Measurements from ENCODE around the gene PARD3. TPM values are rescaled to one million over a fixed set of nuclear protein-coding genes. Genes with fewer than 3 reads are reported as not detected.

Gene PARD3
- total RNA-seq, 1 donor from 2014 or later, result 58.7 TPM

GRCh38 chr10:34292675-34293074 is 522.4 kb downstream of the PARD3 start:
- H3K4me3 ChIP-seq, result no peak overlapping the region
- H3K4me3 Mint-ChIP-seq, result no peak overlapping the region
- H3K9me3 Mint-ChIP-seq, result no peaks in the 10 kb centered on the region

DNA sequence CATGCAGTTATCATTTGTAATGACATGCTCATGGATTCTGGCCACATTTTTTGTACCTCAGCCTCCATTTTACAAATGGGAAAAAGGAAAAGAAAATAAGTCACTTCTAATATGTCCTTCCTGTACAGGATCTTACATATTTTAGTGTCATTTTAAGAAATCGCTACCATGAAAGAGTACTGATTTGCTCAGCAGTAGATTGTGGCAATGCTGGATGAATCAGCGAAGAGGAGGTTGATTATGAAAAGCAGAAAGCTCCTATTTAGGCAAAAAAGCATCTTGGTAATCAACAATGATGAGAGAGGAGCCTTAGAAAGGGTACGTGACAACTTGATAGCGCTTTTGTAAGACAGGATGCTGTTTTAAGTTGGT is 522.9 kb downstream of the PARD3 start:
- H3K27me3 Mint-ChIP-seq (ENCODE audit: insufficient read depth, low read depth), result peaks cover 2% of the 10 kb centered on the region
- Histone ChIP-seq H3K27ac (no peak overlapping the region), H3K4me2 (no peak overlapping the region)

More at GRCh38 chr10:34292675-34293074, 522.4 kb downstream of the PARD3 start:
- no peaks in the 10 kb centered on the region for H3K79me2 ChIP-seq (ENCODE audit: low read depth)
- no peaks in the 10 kb centered on the region for H3K27me3 ChIP-seq
- H3K9ac ChIP-seq, result no peak overlapping the region
- H4K20me1 ChIP-seq (ENCODE audit: low read depth), result no peaks in the 10 kb centered on the region
- H3K4me1 ChIP-seq, result no peaks in the 10 kb centered on the region
- no peak for TF ChIP-seq EZH2phosphoT487 (IDR thresholded peaks at IDR 0.05)
- DNase-seq (ENCODE audit: low spot score), result no peak
- Mint-ChIP-seq H3K27ac (no peak overlapping the region), H3K4me1 (peaks cover 30% of the 10 kb centered on the region), H3K27me3 (ENCODE audit: insufficient read depth, low read depth) (peaks cover 5% of the 10 kb centered on the region), H3K36me3 (peaks cover 11% of the 10 kb centered on the region)
- H3K27ac ChIP-seq, result no peak overlapping the region
- H3F3A ChIP-seq (ENCODE audit: low read depth), result no peaks in the 10 kb centered on the region
- no peaks in the 10 kb centered on the region for H3K9me3 ChIP-seq (ENCODE audit: low read depth)
- no peak overlapping the region for H2AFZ ChIP-seq (replicated peaks)
- H3K4me2 ChIP-seq, result no peak overlapping the region
- no peaks in the 10 kb centered on the region for H3K36me3 ChIP-seq

GRCh38 chr10:34291466-34292193 is 523.5 kb downstream of the PARD3 start:
- Mint-ChIP-seq H3K4me3 (no peak overlapping the region), H3K27me3 (ENCODE audit: insufficient read depth, low read depth) (peaks cover 2% of the 10 kb centered on the region), H3K9me3 (no peaks in the 10 kb centered on the region), H3K36me3 (peaks cover 16% of the 10 kb centered on the region), H3K4me1 (peaks cover 30% of the 10 kb centered on the region), H3K27ac (no peak overlapping the region)
- Histone ChIP-seq H3K4me1 (no peaks in the 10 kb centered on the region), H3K9ac (no peak overlapping the region), H3K4me3 (no peak overlapping the region), H4K20me1 (ENCODE audit: low read depth) (no peaks in the 10 kb centered on the region), H3K79me2 (ENCODE audit: low read depth) (no peaks in the 10 kb centered on the region), H3K27me3 (no peaks in the 10 kb centered on the region), H3K36me3 (no peaks in the 10 kb centered on the region), H3K4me2 (no peak overlapping the region), H3K9me3 (ENCODE audit: low read depth) (no peaks in the 10 kb centered on the region), H2AFZ (replicated peaks) (no peak overlapping the region), H3K27ac (no peak overlapping the region), H3F3A (ENCODE audit: low read depth) (no peaks in the 10 kb centered on the region)
- DNase-seq (ENCODE audit: low spot score), result no peak
- TF ChIP-seq, protein P1, sequence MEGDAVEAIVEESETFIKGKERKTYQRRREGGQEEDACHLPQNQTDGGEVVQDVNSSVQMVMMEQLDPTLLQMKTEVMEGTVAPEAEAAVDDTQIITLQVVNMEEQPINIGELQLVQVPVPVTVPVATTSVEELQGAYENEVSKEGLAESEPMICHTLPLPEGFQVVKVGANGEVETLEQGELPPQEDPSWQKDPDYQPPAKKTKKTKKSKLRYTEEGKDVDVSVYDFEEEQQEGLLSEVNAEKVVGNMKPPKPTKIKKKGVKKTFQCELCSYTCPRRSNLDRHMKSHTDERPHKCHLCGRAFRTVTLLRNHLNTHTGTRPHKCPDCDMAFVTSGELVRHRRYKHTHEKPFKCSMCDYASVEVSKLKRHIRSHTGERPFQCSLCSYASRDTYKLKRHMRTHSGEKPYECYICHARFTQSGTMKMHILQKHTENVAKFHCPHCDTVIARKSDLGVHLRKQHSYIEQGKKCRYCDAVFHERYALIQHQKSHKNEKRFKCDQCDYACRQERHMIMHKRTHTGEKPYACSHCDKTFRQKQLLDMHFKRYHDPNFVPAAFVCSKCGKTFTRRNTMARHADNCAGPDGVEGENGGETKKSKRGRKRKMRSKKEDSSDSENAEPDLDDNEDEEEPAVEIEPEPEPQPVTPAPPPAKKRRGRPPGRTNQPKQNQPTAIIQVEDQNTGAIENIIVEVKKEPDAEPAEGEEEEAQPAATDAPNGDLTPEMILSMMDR (IDR thresholded peaks at IDR 0.05), result no peak
- TF ChIP-seq EZH2 (IDR thresholded peaks at IDR 0.05), result no peak

More for the DNA sequence above, 522.9 kb downstream of the PARD3 start:
- DNase-seq (ENCODE audit: low spot score), result no peak
- H3K9me3 Mint-ChIP-seq, result no peaks in the 10 kb centered on the region
- no peaks in the 10 kb centered on the region for H3K4me1 ChIP-seq
- no peaks in the 10 kb centered on the region for H3K27me3 ChIP-seq
- no peak overlapping the region for H3K4me3 ChIP-seq
- H2AFZ ChIP-seq (replicated peaks), result no peak overlapping the region
- peaks cover 30% of the 10 kb centered on the region for H3K4me1 Mint-ChIP-seq
- H3K4me3 Mint-ChIP-seq, result no peak overlapping the region
- no peak overlapping the region for H3K9ac ChIP-seq
- no peaks in the 10 kb centered on the region for H3K9me3 ChIP-seq (ENCODE audit: low read depth)
- TF ChIP-seq, protein P1 (IDR thresholded peaks at IDR 0.05), result no peak
- TF ChIP-seq EZH2 (IDR thresholded peaks at IDR 0.05) (no peak), EZH2phosphoT487 (IDR thresholded peaks at IDR 0.05) (no peak)
- H3K27ac Mint-ChIP-seq, result no peak overlapping the region
- H4K20me1 ChIP-seq (ENCODE audit: low read depth), result no peaks in the 10 kb centered on the region
- H3K79me2 ChIP-seq (ENCODE audit: low read depth), result no peaks in the 10 kb centered on the region
- no peaks in the 10 kb centered on the region for H3F3A ChIP-seq (ENCODE audit: low read depth)
- no peaks in the 10 kb centered on the region for H3K36me3 ChIP-seq
- peaks cover 13% of the 10 kb centered on the region for H3K36me3 Mint-ChIP-seq

DNA sequence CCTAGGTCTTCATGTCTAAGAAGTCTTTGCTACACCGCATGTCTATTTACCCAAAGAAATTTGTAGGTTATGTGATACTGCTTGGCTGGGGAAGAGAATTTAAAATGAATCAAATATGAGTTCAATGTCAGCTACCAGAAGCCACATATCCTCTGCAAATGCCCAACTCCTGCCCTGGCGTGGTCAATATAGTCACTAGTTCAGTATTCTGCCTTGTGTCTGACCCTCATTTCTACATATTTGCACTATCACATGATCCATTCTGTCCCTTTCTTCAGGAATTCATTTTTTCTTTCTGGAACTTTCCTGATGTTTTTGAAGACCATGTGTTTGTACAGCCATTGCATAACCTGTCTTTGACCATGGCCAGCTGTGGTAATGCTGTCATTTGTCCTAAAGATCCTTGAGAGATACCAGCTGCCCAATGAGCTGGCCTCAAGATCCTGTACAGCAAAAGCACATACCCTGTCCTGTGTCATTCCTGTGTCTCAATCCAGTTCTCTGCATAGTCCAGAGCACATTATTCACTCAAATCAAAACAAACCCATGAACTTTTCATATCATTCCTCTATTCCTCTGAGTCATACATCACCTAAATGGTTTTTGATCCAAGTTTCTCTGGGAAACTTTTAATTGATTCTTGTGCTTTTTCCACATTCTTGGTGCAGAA is 524.5 kb downstream of the PARD3 start:
- no peaks in the 10 kb centered on the region for H3K9me3 Mint-ChIP-seq
- H3K4me3 Mint-ChIP-seq, result no peak overlapping the region
- Histone ChIP-seq H3K36me3 (no peaks in the 10 kb centered on the region), H3K9me3 (ENCODE audit: low read depth) (no peaks in the 10 kb centered on the region), H2AFZ (replicated peaks) (no peak overlapping the region), H3K4me1 (no peaks in the 10 kb centered on the region), H3K9ac (no peak overlapping the region), H4K20me1 (ENCODE audit: low read depth) (no peaks in the 10 kb centered on the region), H3K27me3 (no peaks in the 10 kb centered on the region), H3K4me3 (no peak overlapping the region), H3K27ac (no peak overlapping the region), H3K79me2 (ENCODE audit: low read depth) (no peaks in the 10 kb centered on the region), H3K4me2 (no peak overlapping the region), H3F3A (ENCODE audit: low read depth) (no peaks in the 10 kb centered on the region)
- H3K27ac Mint-ChIP-seq, result no peak overlapping the region
- peaks cover 2% of the 10 kb centered on the region for H3K27me3 Mint-ChIP-seq (ENCODE audit: insufficient read depth, low read depth)
- H3K4me1 Mint-ChIP-seq, result peaks cover 29% of the 10 kb centered on the region
- DNase-seq (ENCODE audit: low spot score), result no peak
- TF ChIP-seq EZH2 (IDR thresholded peaks at IDR 0.05) (no peak), EZH2phosphoT487 (IDR thresholded peaks at IDR 0.05) (no peak)
- TF ChIP-seq, protein P1 (IDR thresholded peaks at IDR 0.05), result no peak
- H3K36me3 Mint-ChIP-seq, result peaks cover 21% of the 10 kb centered on the region

Data from neural progenitor cell (in vitro differentiated cells).